A549 (cell line): ENCODE measurements around the gene MYOG. TPM values are rescaled to one million over a fixed set of nuclear protein-coding genes. Genes with fewer than 3 reads are reported as not detected.
A peak's percentile ranks its signal among the peaks of the same experiment; 100 is the strongest.

ENCODE experiments used
- ATAC-seq, 2 experiments: fragments of 200-7000 bp in 1 of 2; fragments of >200 bp in 1 of 2; cut with Nextera tagmentation in 1 of 2; cut with Tn5 transposase in 1 of 2; 3 replicates each; pipeline versions ENCODE4 v1.8.0 to v1.9.1; 2018 to 2020; ENCODE audit warnings: mild to moderate bottlenecking in 1 of 2, moderate library complexity in 1 of 2
- CTCF ChIA-PET: fragments of 300-600 bp; sonication (Branson Sonifier 250); formaldehyde crosslinking; extraction: SDS; loops from one replicate; lab custom pipeline; 2021; ENCODE audit warnings: antibody characterized with exemption, inconsistent platforms; lab: Yijun Ruan, JAX
- POLR2A ChIA-PET: fragments of 350-600 bp; formaldehyde crosslinking; extraction: SDS; loops from one replicate; lab custom pipeline; 2021; ENCODE audit warnings: antibody characterized with exemption, inconsistent platforms; lab: Yijun Ruan, JAX
- DNase-seq, 2 experiments: peaks; one replicate each; pipeline versions ENCODE4 v3.0.0 to v3.0.0-alpha.2; 2011 to 2016; ENCODE audit warnings: low read depth in 1 of 2, low spot score in 1 of 2
- FAIRE-seq: peaks from 2 replicates; lab custom pipeline; 2011; peaks lifted over from hg19 to GRCh38; lab: Jason Lieb, UNC
- H3K27ac ChIP-seq, 2 experiments: fragments of >200 bp; sonication (Bioruptor Twin); formaldehyde crosslinking; 3 replicates each; pipeline ENCODE4 v1.5.1; 2016 to 2017
- H3K4me1 ChIP-seq: fragments of >200 bp; sonication (Bioruptor Twin); formaldehyde crosslinking; 3 replicates; pipeline ENCODE4 v1.6.1; 2016
- H3K4me2 ChIP-seq: fragments of >200 bp; sonication (Bioruptor Twin); formaldehyde crosslinking; 3 replicates; pipeline ENCODE4 v1.6.1; 2016
- H3K4me3 ChIP-seq: fragments of >200 bp; sonication (Bioruptor Twin); formaldehyde crosslinking; 3 replicates; pipeline ENCODE4 v1.5.1; 2016
- H3K9me3 ChIP-seq: fragments of >200 bp; sonication (Bioruptor Twin); formaldehyde crosslinking; 3 replicates; pipeline ENCODE4 v1.6.1; 2016
- BHLHE40 ChIP-seq: IDR thresholded peaks from 2 replicates; pipeline ENCODE4 v1.6.1; 2012; ENCODE audit warnings: low read depth, low read length, inconsistent platforms
- CBX2 ChIP-seq: fragments of 200-600 bp; sonication (generic); IDR thresholded peaks from 2 replicates; pipeline ENCODE4 v1.6.1; 2016; ENCODE audit warnings: low read depth, mild to moderate bottlenecking, borderline replicate concordance
- CHD2 ChIP-seq: fragments of 150-350 bp; IDR thresholded peaks from 2 replicates; pipeline ENCODE4 v1.6.1; 2014; ENCODE audit warnings: low read length; ENCODE audit not compliant: partially characterized antibody
- CHD4 ChIP-seq: fragments of 200-600 bp; sonication (generic); IDR thresholded peaks from 2 replicates; pipeline ENCODE4 v1.6.1; 2016; ENCODE audit warnings: antibody characterized with exemption, mild to moderate bottlenecking, borderline replicate concordance
- CTCF ChIP-seq: fragments of >200 bp; sonication (Bioruptor Twin); formaldehyde crosslinking; IDR thresholded peaks from 3 replicates; pipeline ENCODE4 v1.5.1; 2016
- E2F6 ChIP-seq: IDR thresholded peaks from 2 replicates; pipeline ENCODE4 v1.6.1; 2012; ENCODE audit warnings: low read depth, borderline replicate concordance
- FOXS1 ChIP-seq: fragments of 250-450 bp; sonication (Bioruptor Pico); IDR thresholded peaks from 2 replicates; pipeline ENCODE4 v1.5.0; 2020; ENCODE audit warnings: mild to moderate bottlenecking, moderate library complexity
- HEYL ChIP-seq: fragments of 250-450 bp; sonication (Bioruptor Pico); IDR thresholded peaks from 2 replicates; pipeline ENCODE4 v1.8.0; 2021; ENCODE audit warnings: mild to moderate bottlenecking, moderate library complexity
- HOXB13 ChIP-seq: fragments of 250-450 bp; sonication (Bioruptor Pico); IDR thresholded peaks from 2 replicates; pipeline ENCODE4 v1.5.0; 2020; ENCODE audit warnings: low read depth, mild to moderate bottlenecking, moderate library complexity
- JUNB ChIP-seq: fragments of >200 bp; sonication (Bioruptor Twin); formaldehyde crosslinking; IDR thresholded peaks from 2 replicates; pipeline ENCODE4 v1.6.1; 2016
- KDM1A ChIP-seq: fragments of 200-600 bp; sonication (generic); IDR thresholded peaks from 2 replicates; pipeline ENCODE4 v1.6.1; 2016; ENCODE audit warnings: low read depth, mild to moderate bottlenecking
- KDM5A ChIP-seq: fragments of 200-600 bp; sonication (generic); IDR thresholded peaks from 2 replicates; pipeline ENCODE4 v1.6.1; 2016; ENCODE audit warnings: antibody characterized with exemption, mild to moderate bottlenecking
- MAX ChIP-seq: IDR thresholded peaks from 2 replicates; pipeline ENCODE4 v1.6.1; 2012
- NPAS2 ChIP-seq: fragments of 250-450 bp; sonication (Bioruptor Pico); IDR thresholded peaks from 2 replicates; pipeline ENCODE4 v1.8.0; 2022; ENCODE audit warnings: mild to moderate bottlenecking, moderate library complexity, borderline replicate concordance
- POLR2A ChIP-seq: IDR thresholded peaks from 2 replicates; pipeline ENCODE4 v1.6.1; 2012; ENCODE audit warnings: mild to moderate bottlenecking, low read length
- RAD21 ChIP-seq, 2 experiments: fragments of >200 bp in 1 of 2; sonication (Bioruptor Twin) in 1 of 2; formaldehyde crosslinking in 1 of 2; IDR thresholded peaks in 1 of 2; conservative IDR thresholded peaks in 1 of 2; 2 replicates in 1 of 2; 3 replicates in 1 of 2; pipeline ENCODE4 v1.6.1; 2012 to 2018; ENCODE audit warnings: inconsistent platforms in 1 of 2
- RFX5 ChIP-seq: fragments of 450-650 bp; IDR thresholded peaks from 2 replicates; pipeline ENCODE4 v1.7.1; 2014; ENCODE audit warnings: antibody characterized with exemption, mild to moderate bottlenecking, moderate library complexity
- RNF2 ChIP-seq: fragments of 200-600 bp; sonication (generic); IDR thresholded peaks from 2 replicates; pipeline ENCODE4 v1.6.1; 2016; ENCODE audit warnings: low read depth, mild to moderate bottlenecking, antibody characterized with exemption, moderate library complexity, borderline replicate concordance
- SMC3 ChIP-seq: fragments of >200 bp; sonication (Bioruptor Twin); formaldehyde crosslinking; IDR thresholded peaks from 3 replicates; pipeline ENCODE4 v1.6.1; 2018; ENCODE audit warnings: inconsistent platforms
- SREBF2 ChIP-seq: fragments of 450-650 bp; IDR thresholded peaks from 2 replicates; pipeline ENCODE4 v1.6.1; 2014; ENCODE audit warnings: mild to moderate bottlenecking, moderate library complexity
- TP53 ChIP-seq: fragments of 250-450 bp; sonication (Bioruptor Pico); IDR thresholded peaks from 2 replicates; pipeline ENCODE4 v1.5.0; 2021; ENCODE audit warnings: mild to moderate bottlenecking, moderate library complexity
- ZFP36 ChIP-seq: fragments of 450-650 bp; IDR thresholded peaks from 2 replicates; pipeline ENCODE4 v1.6.1; 2014; ENCODE audit warnings: borderline replicate concordance; ENCODE audit not compliant: partially characterized antibody
- ZNF302 ChIP-seq: fragments of 250-450 bp; sonication (Bioruptor Pico); IDR thresholded peaks from 2 replicates; pipeline ENCODE4 v1.9.0; 2021; ENCODE audit warnings: inconsistent platforms, mild to moderate bottlenecking, moderate library complexity
- WGBS: methylation state at CpG from one replicate; pipeline ENCODE4 v1.1.6; 2017; ENCODE audit errors: missing lambda C conversion rate; 5-methylcytosine and 5-hydroxymethylcytosine counted together
- polyA plus RNA-seq, 4 experiments: library from polyadenylated mRNA; depleted of rRNA in 3 of 4; stranded (reverse); fragments of >200 nt; fragmentation: RNase III in 1 of 4; extraction: RNeasy Plus Mini Kit Qiagen cat#74134 plus additional on column Dnase treatment in 1 of 4; gene quantifications; 2 replicates in 3 of 4; 3 replicates in 1 of 4; pipeline ENCODE4 v1.2.3, GENCODE V29; 2011 to 2017

Gene MYOG
- polyA plus RNA-seq, 2 of the 4 experiments (the other 2 are of a cell fraction), result not detected

- Histone ChIP-seq H3K4me2 (no peak overlapping the region), H3K27ac (no peak overlapping the region), H3K4me1 (peaks cover 15% of the 10 kb centered on the region; the same call in 2 of the 3 replicates), H3K4me3 (no peak overlapping the region), H3K9me3 (no peaks in the 10 kb centered on the region)
- ChIA-PET CTCF (interaction anchor here (0.5 to 25.2 kb wide), 42 partner anchors 13 to 447 kb away, joined by 3 to 452 read pairs (median 8); partner anchors contain the start of genes ADORA1, CHI3L1, MYBPH and PPFIA4), POLR2A (interaction anchor here (1.3 kb wide), 1 partner anchor 229 kb away, joined by 3 read pairs; no protein-coding TSS in a partner anchor)
- TF ChIP-seq NPAS2 (no peak), MAX (no peak), CTCF (no peak), JUNB (no peak), RFX5 (no peak), FOXS1 (CRISPR knock-in tag) (no peak)
- no peak for ATAC-seq
- DNase-seq, result no peak
- WGBS, result 38% methylated on average over 5 of the region's 5 CpGs
- no peak for FAIRE-seq
Measured at GRCh38 chr1:203040513-203041275, 45.1 kb downstream of the MYOG start.

GRCh38 chr1:203039609-203040512 is 46.0 kb downstream of the MYOG start:
- ATAC-seq, result peak; percentile 16 to 63; a peak in 3 of 6 replicates
- no peak overlapping the region for H3K27ac ChIP-seq
- ChIA-PET CTCF (interaction anchor here (0.7 to 25.2 kb wide), 74 partner anchors 12 to 614 kb away, joined by 3 to 452 read pairs (median 6); partner anchors contain the start of genes ADORA1, CHI3L1, MYBPH and MYOG), POLR2A (interaction anchor here (1.0 to 1.3 kb wide), 3 partner anchors 176 to 229 kb away, joined by 3 to 8 read pairs (median 4); no protein-coding TSS in a partner anchor)
- H3K4me3 ChIP-seq, result no peak overlapping the region
- FAIRE-seq, result no peak
- peak in 1 of 2 experiments; percentile 35 for DNase-seq
- H3K4me1 ChIP-seq, result peaks cover 15% of the 10 kb centered on the region; the same call in 2 of the 3 replicates
- no peak overlapping the region for H3K4me2 ChIP-seq
- TF ChIP-seq E2F6 (no peak), RAD21 (conservative IDR thresholded peaks at IDR 0.05 in 1 of 2, IDR thresholded peaks at IDR 0.05 in 1 of 2) (0 out of 5 replicates have a peak, but pooled peaks of 1 of the 2 experiments have one; percentile 3)
- no peaks in the 10 kb centered on the region for H3K9me3 ChIP-seq
- WGBS, result 40% methylated on average over 11 of the region's 11 CpGs

- Histone ChIP-seq H3K9me3 (no peaks in the 10 kb centered on the region), H3K27ac (peak overlapping the region in 1 of 2 experiments; percentile 40; a peak in 2 of 6 replicates), H3K4me2 (peak overlapping the region; percentile 34; the same call in 2 of the 3 replicates), H3K4me3 (no peak overlapping the region), H3K4me1 (peaks cover 15% of the 10 kb centered on the region; the same call in 2 of the 3 replicates)
- CTCF ChIA-PET, result interaction anchor here (0.6 to 25.2 kb wide), 71 partner anchors 11 to 615 kb away, joined by 3 to 452 read pairs (median 6); partner anchors contain the start of genes ADORA1, CHI3L1, MYBPH and MYOG
- DNase-seq, result peak; percentile 68 to 86
- FAIRE-seq, result peak; percentile 72
- POLR2A ChIA-PET, result interaction anchor here (1.0 kb wide), 2 partner anchors 177 to 229 kb away, joined by 4 to 8 read pairs; no protein-coding TSS in a partner anchor
- peak; percentile 71 to 93 for ATAC-seq
- 49% methylated on average over 20 of the region's 22 CpGs for WGBS
- TF ChIP-seq HOXB13 (CRISPR knock-in tag), result no peak
- TF ChIP-seq FOXS1 (CRISPR knock-in tag), result no peak
- peak; percentile 79 for TF ChIP-seq SMC3
- TF ChIP-seq CBX2, result no peak
- no peak for TF ChIP-seq ZNF302 (CRISPR knock-in tag)
- no peak for TF ChIP-seq KDM5A
- TF ChIP-seq BHLHE40, result no peak
- no peak for TF ChIP-seq RNF2
- TF ChIP-seq HEYL, result no peak
- no peak for TF ChIP-seq KDM1A
- TF ChIP-seq CHD4, result no peak
- peak; percentile 89 to 91 for TF ChIP-seq RAD21 (conservative IDR thresholded peaks at IDR 0.05 in 1 of 2, IDR thresholded peaks at IDR 0.05 in 1 of 2)
- TF ChIP-seq ZFP36, result no peak
- peak; percentile 87 for TF ChIP-seq CTCF
- TF ChIP-seq SREBF2, result no peak
- TF ChIP-seq POLR2A, result no peak
- TF ChIP-seq TP53 (CRISPR knock-in tag), result no peak
- no peak for TF ChIP-seq CHD2
Measured at GRCh38 chr1:203038891-203039608, 46.8 kb downstream of the MYOG start.
